OCI-LY3 (cell line): ENCODE data around the gene CNDP1.

Source experiments
- H2AFZ ChIP-seq: fragments of 200-600, 300-600 bp; shearing (Covaris generic); 2 replicates; pipeline ENCODE4 v1.6.0; 2014; ENCODE audit warnings: antibody characterized with exemption, low read depth, low read length
- H3K27ac ChIP-seq: fragments of 200-600, 300-600 bp; sonication (generic); 2 replicates; pipeline ENCODE4 v1.5.1; 2014; ENCODE audit warnings: mild to moderate bottlenecking, low read length, moderate library complexity, mixed read lengths
- H3K27me3 ChIP-seq: fragments of 200-600, 300-600 bp; sonication (generic); 2 replicates; pipeline ENCODE4 v1.6.1; 2014; ENCODE audit warnings: low read depth, low read length, mixed read lengths
- H3K36me3 ChIP-seq: fragments of 200-600, 300-600 bp; sonication (generic); replicated peaks from 2 replicates; pipeline ENCODE3; 2014; ENCODE audit warnings: low read depth, low read length, mixed read lengths
- H3K4me1 ChIP-seq: fragments of 300-600, 200-600 bp; sonication (generic); 2 replicates; pipeline ENCODE4 v1.6.1; 2014; ENCODE audit warnings: low read length, mixed read lengths
- H3K4me2 ChIP-seq: fragments of 200-600, 300-600 bp; sonication (generic); 2 replicates; pipeline ENCODE4 v1.6.1; 2014; ENCODE audit warnings: low read length, mixed read lengths
- H3K4me3 ChIP-seq: fragments of 300-600, 200-600 bp; sonication (generic); 2 replicates; pipeline ENCODE4 v1.5.1; 2014; ENCODE audit warnings: antibody characterized with exemption, mild to moderate bottlenecking, low read length, moderate library complexity
- H3K79me2 ChIP-seq: fragments of 300-600, 200-600 bp; shearing (Covaris generic); 2 replicates; pipeline ENCODE4 v1.6.1; 2014; ENCODE audit warnings: mild to moderate bottlenecking, low read length, mixed read lengths
- H3K9ac ChIP-seq: fragments of 300-600, 200-600 bp; shearing (Covaris generic); 2 replicates; pipeline ENCODE4 v1.6.0; 2014; ENCODE audit warnings: mild to moderate bottlenecking, low read length, moderate library complexity
- H3K9me3 ChIP-seq: fragments of 200-600, 300-600 bp; shearing (Covaris generic); 2 replicates; pipeline ENCODE4 v1.6.1; 2014; ENCODE audit warnings: low read length, mixed read lengths; ENCODE audit not compliant: insufficient read depth
- H4K20me1 ChIP-seq: fragments of 200-600, 300-600 bp; sonication (generic); 2 replicates; pipeline ENCODE4 v1.6.1; 2016; ENCODE audit warnings: low read length, mixed read lengths; ENCODE audit not compliant: insufficient read depth
- EZH2phosphoT487 ChIP-seq: fragments of 200-600 bp; shearing (Covaris generic); IDR thresholded peaks from 2 replicates; pipeline ENCODE4 v1.6.1; 2018; ENCODE audit warnings: antibody characterized with exemption, mixed run types, low read depth
- TF ChIP-seq, protein P1 (sequence below): fragments of 200-600, 300-600 bp; sonication (generic); IDR thresholded peaks from 2 replicates; pipeline ENCODE4 v1.5.1; 2014; ENCODE audit warnings: antibody characterized with exemption, low read length, low read depth

CNDP1 gene

DNA sequence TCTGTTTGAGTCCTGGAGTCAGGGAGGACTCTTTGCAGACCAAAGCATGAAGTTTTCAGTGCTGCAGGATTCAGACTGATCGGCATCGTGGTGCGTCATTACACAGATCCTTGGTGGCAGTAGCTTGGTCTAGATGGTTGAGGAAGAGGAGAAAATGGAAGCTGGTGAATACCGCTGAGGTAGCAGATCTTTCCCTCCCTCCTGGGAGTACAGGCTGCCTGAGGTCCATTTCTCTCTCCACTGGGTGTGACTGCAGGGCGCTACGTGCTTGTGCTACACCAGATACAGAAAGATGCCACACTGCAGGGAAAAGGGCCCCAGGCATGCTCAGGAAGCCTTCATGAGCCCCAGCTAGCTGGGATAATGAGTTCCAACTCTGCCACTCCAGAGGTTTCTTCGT is 3.3 kb upstream of the CNDP1 start:
- TF ChIP-seq, protein P1, sequence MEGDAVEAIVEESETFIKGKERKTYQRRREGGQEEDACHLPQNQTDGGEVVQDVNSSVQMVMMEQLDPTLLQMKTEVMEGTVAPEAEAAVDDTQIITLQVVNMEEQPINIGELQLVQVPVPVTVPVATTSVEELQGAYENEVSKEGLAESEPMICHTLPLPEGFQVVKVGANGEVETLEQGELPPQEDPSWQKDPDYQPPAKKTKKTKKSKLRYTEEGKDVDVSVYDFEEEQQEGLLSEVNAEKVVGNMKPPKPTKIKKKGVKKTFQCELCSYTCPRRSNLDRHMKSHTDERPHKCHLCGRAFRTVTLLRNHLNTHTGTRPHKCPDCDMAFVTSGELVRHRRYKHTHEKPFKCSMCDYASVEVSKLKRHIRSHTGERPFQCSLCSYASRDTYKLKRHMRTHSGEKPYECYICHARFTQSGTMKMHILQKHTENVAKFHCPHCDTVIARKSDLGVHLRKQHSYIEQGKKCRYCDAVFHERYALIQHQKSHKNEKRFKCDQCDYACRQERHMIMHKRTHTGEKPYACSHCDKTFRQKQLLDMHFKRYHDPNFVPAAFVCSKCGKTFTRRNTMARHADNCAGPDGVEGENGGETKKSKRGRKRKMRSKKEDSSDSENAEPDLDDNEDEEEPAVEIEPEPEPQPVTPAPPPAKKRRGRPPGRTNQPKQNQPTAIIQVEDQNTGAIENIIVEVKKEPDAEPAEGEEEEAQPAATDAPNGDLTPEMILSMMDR: no peak
- TF ChIP-seq EZH2phosphoT487: no peak
- H3K4me3 ChIP-seq: no peak overlapping the region
- H3K9ac ChIP-seq: no peak overlapping the region
- H3K4me2 ChIP-seq: no peak overlapping the region
- H3K4me1 ChIP-seq: no peaks in the 10 kb centered on the region
- no peaks in the 10 kb centered on the region for H3K79me2 ChIP-seq
- H3K27ac ChIP-seq: no peak overlapping the region
- peaks cover 13% of the 10 kb centered on the region; the same call in 1 of the 2 replicates for H3K27me3 ChIP-seq
- H3K36me3 ChIP-seq: no peaks in the 10 kb centered on the region
- no peak overlapping the region for H2AFZ ChIP-seq
- no peaks in the 10 kb centered on the region for H4K20me1 ChIP-seq
- no peaks in the 10 kb centered on the region for H3K9me3 ChIP-seq

DNA sequence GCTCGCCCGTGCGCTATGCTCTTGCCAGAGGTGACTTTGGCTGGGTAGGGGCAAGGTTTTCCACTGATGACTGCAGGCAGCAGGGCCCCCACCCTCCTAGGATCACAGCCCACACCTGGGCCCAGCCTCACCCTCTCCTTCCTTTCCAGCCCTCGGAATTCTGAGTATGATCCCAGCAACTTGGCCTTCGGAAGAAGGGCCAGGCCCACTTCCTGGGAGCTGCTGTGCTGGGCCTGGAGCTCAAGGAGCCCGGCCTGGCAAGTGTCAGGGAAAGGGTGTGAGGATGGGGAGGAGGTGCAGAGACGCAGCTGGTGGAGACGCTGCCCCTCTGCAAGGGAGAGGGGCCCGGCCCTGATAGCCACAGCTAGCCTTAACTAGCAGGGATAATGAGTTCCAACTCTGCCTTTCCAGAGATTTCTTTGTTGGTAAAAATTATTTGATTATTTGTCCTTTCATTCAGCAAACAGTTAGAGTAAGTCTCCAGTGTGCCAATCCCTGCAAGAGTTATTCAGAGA is 1.7 kb upstream of the CNDP1 start:
- peaks cover 13% of the 10 kb centered on the region; the same call in 1 of the 2 replicates for H3K27me3 ChIP-seq
- no peak overlapping the region for H3K27ac ChIP-seq
- no peaks in the 10 kb centered on the region for H4K20me1 ChIP-seq
- no peaks in the 10 kb centered on the region for H3K79me2 ChIP-seq
- no peak overlapping the region for H2AFZ ChIP-seq
- no peak overlapping the region for H3K9ac ChIP-seq
- no peaks in the 10 kb centered on the region for H3K36me3 ChIP-seq
- TF ChIP-seq EZH2phosphoT487: no peak
- TF ChIP-seq, protein P1: no peak
- no peak overlapping the region for H3K4me2 ChIP-seq
- no peak overlapping the region for H3K4me3 ChIP-seq
- no peaks in the 10 kb centered on the region for H3K4me1 ChIP-seq
- H3K9me3 ChIP-seq: no peaks in the 10 kb centered on the region

DNA sequence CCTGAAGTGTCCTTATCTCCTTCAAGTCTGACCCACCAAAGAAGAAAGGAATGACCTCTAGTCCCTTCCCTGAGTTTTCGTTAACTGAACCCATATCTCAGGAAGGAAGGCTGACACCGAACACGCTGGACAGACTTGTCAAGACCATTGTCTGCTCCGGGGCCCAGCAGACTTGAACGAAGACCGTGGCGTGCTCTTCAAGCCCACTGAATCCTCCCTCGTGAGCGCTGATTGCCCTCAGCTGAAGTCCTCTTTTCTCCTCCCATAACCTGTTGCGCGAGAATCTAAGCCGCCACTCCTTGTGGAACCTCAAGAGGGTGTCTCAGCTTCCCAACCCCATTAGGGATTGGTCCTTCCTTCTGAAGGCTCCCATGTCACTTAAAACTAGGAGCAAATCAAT is 634 bp upstream of the CNDP1 start:
- Histone ChIP-seq H3K27me3 (peaks cover 13% of the 10 kb centered on the region; the same call in 1 of the 2 replicates), H3K27ac (no peak overlapping the region), H3K4me3 (no peak overlapping the region), H4K20me1 (no peaks in the 10 kb centered on the region), H3K4me2 (no peak overlapping the region), H3K9me3 (no peaks in the 10 kb centered on the region), H3K36me3 (no peaks in the 10 kb centered on the region), H2AFZ (no peak overlapping the region), H3K79me2 (no peaks in the 10 kb centered on the region), H3K4me1 (no peaks in the 10 kb centered on the region), H3K9ac (no peak overlapping the region)
- TF ChIP-seq, protein P1: no peak
- no peak for TF ChIP-seq EZH2phosphoT487

DNA sequence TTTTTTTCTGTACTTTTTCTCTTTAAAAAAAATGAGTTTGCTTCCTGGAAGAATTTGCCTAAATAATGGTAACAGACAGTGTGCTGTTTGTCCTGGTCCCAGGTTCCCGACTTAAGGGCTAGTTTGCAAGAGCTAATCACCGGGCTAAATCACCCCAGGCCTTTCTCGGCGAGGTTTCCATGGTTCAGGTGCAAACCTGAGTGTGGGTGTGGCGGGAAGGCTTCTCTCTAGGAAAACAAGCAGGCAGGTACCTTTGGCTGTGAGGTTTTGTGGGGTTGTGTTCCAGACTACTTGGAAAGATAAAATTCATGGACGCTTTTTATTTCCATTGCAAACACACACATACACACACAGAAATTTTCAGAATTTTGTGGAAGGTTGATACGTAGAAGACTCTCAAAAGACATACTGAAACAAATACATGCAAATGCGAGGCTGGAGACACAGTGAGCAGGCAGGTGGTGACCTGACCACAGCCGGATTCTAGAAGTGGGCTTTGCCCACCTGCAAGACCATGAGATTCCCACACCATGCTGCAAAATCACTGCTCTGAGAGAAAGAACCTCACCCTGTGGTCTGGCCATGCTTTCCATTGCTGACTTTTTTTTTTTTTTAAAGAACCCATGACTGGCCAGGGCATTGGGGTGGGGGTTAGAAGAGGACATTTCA is 815 bp downstream of the CNDP1 start:
- Histone ChIP-seq H3K4me2 (no peak overlapping the region), H3K4me3 (no peak overlapping the region), H3K4me1 (no peaks in the 10 kb centered on the region), H3K27me3 (peaks cover 13% of the 10 kb centered on the region; the same call in 1 of the 2 replicates), H3K9ac (no peak overlapping the region), H3K9me3 (no peaks in the 10 kb centered on the region), H3K36me3 (no peaks in the 10 kb centered on the region), H3K27ac (no peak overlapping the region), H4K20me1 (no peaks in the 10 kb centered on the region), H3K79me2 (no peaks in the 10 kb centered on the region), H2AFZ (no peak overlapping the region)
- TF ChIP-seq, protein P1: no peak
- TF ChIP-seq EZH2phosphoT487: no peak
